AG04449 (cell line): ENCODE data around the gene SSH3.

ENCODE experiments used
- CTCF ChIA-PET: fragments of 350-600 bp; formaldehyde crosslinking; extraction: SDS; loops from one replicate; lab custom pipeline; 2021; ENCODE audit warnings: antibody characterized with exemption; lab: Yijun Ruan, JAX
- POLR2A ChIA-PET: fragments of 400-600, 350-600 bp; formaldehyde crosslinking; extraction: SDS; loops from one replicate; lab custom pipeline; 2020; ENCODE audit warnings: antibody characterized with exemption, inconsistent platforms; lab: Yijun Ruan, JAX
- DNase-seq: peaks from one replicate; pipeline ENCODE4 v3.0.0-alpha.2; 2010; ENCODE audit warnings: low read depth, low spot score
- H3K4me3 ChIP-seq: 2 replicates; pipeline ENCODE4 v1.5.1; 2011; ENCODE audit warnings: low read depth, mild to moderate bottlenecking, control low read depth, low read length
- CTCF ChIP-seq: IDR thresholded peaks from one replicate; pipeline ENCODE4 v1.5.1; 2011; ENCODE audit warnings: mild to moderate bottlenecking, moderate library complexity, low read length, control low read depth, inconsistent platforms; ENCODE audit not compliant: insufficient read depth; ENCODE audit errors: missing control alignments

The SSH3 gene

GRCh38 chr11:67298786-67299185, 4.5 kb upstream of the SSH3 start:
- ChIA-PET POLR2A (interaction anchor here (0.5 to 1.0 kb wide), 3 partner anchors 11 to 83 kb away, joined by 3 to 5 read pairs (median 4); no protein-coding TSS in a partner anchor), CTCF (interaction anchor here (1.0 to 1.1 kb wide), 2 partner anchors 10 to 36 kb away, joined by 3 to 6 read pairs; partner anchors contain the start of gene ANKRD13D)
- DNase-seq = no peak
- H3K4me3 ChIP-seq = no peak overlapping the region
- TF ChIP-seq CTCF = no peak

- TF ChIP-seq CTCF = no peak
- H3K4me3 ChIP-seq = no peak overlapping the region
- DNase-seq = no peak
- POLR2A ChIA-PET = no interaction called here
- CTCF ChIA-PET = interaction anchor here (0.5 to 1.1 kb wide), 2 partner anchors 10 to 282 kb away, joined by 3 read pairs; partner anchors contain the start of gene ANKRD13D
Observed at GRCh38 chr11:67299471-67300191, 3.7 kb upstream of the SSH3 start.

- TF ChIP-seq CTCF = no peak
- H3K4me3 ChIP-seq = no peak overlapping the region
- ChIA-PET CTCF (interaction anchor here (0.9 to 2.0 kb wide), 3 partner anchors 9 to 46 kb away, joined by 3 to 11 read pairs (median 10); no protein-coding TSS in a partner anchor), POLR2A (no interaction called here)
- no peak for DNase-seq
Observed at GRCh38 chr11:67300256-67300755, 3.0 kb upstream of the SSH3 start.

GRCh38 chr11:67300756-67301312, 2.5 kb upstream of the SSH3 start:
- H3K4me3 ChIP-seq = no peak overlapping the region
- no peak for DNase-seq
- POLR2A ChIA-PET = no interaction called here
- CTCF ChIA-PET = interaction anchor here (0.7 to 2.0 kb wide), 4 partner anchors 10 to 45 kb away, joined by 3 to 11 read pairs (median 6); no protein-coding TSS in a partner anchor
- no peak for TF ChIP-seq CTCF

GRCh38 chr11:67301313-67301921, 1.9 kb upstream of the SSH3 start:
- ChIA-PET CTCF (interaction anchor here (0.7 to 2.0 kb wide), 4 partner anchors 10 to 45 kb away, joined by 3 to 11 read pairs (median 6); no protein-coding TSS in a partner anchor), POLR2A (interaction anchor here (4.5 kb wide), 1 partner anchor 14 kb away, joined by 28 read pairs; no protein-coding TSS in a partner anchor)
- TF ChIP-seq CTCF = no peak
- no peak overlapping the region for H3K4me3 ChIP-seq
- DNase-seq = no peak
